ENCODE measurements around the gene SIGLEC5.
"Not testable (repeated sequence)": the region's sequence is repeated elsewhere in the genome, so short reads cannot be mapped to it uniquely, and the experiment has no call there.

Gene SIGLEC5

GRCh38 chr19:51630315-51630714 lies at the start of gene SIGLEC5:
TSS of gene SIGLEC5 (minus strand) at chr19:51630401. CDS start at chr19:51630335, 66 bp downstream.
- DNase-seq, result not testable (repeated sequence)

GRCh38 chr19:51676566-51677083 lies 46.4 kb upstream of the SIGLEC5 start:
- DNase-seq, result peak; percentile 27

GRCh38 chr19:51675911-51676565 lies 45.8 kb upstream of the SIGLEC5 start:
- DNase-seq, result not testable (repeated sequence)

GRCh38 chr19:51668216-51668615 lies 38.0 kb upstream of the SIGLEC5 start:
- no peak for DNase-seq

- no peak for DNase-seq
Observed at GRCh38 chr19:51664997-51665396, 34.8 kb upstream of the SIGLEC5 start.

GRCh38 chr19:51664131-51664530 lies 33.9 kb upstream of the SIGLEC5 start:
- DNase-seq, result no peak

- DNase-seq, result no peak
Observed at GRCh38 chr19:51663650-51664049, 33.4 kb upstream of the SIGLEC5 start.

- DNase-seq, result peak; percentile 83
Observed at GRCh38 chr19:51660975-51661600, 30.9 kb upstream of the SIGLEC5 start.

GRCh38 chr19:51654783-51655182 lies 24.6 kb upstream of the SIGLEC5 start:
- no peak for DNase-seq

- no peak for DNase-seq
Observed at GRCh38 chr19:51653162-51653561, 23.0 kb upstream of the SIGLEC5 start.

- no peak for DNase-seq
Observed at GRCh38 chr19:51652266-51652665, 22.1 kb upstream of the SIGLEC5 start.

GRCh38 chr19:51651216-51651846 lies 21.1 kb upstream of the SIGLEC5 start:
- DNase-seq, result no peak

- no peak for DNase-seq
Observed at GRCh38 chr19:51647318-51647717, 17.1 kb upstream of the SIGLEC5 start.

- not testable (repeated sequence) for DNase-seq
Observed at GRCh38 chr19:51646730-51647129, 16.5 kb upstream of the SIGLEC5 start, which contains the start of gene SIGLEC14. TSS of gene SIGLEC14 (minus strand) at chr19:51646825. CDS start at chr19:51646759, 66 bp downstream.

GRCh38 chr19:51644636-51645271 lies 14.6 kb upstream of the SIGLEC5 start:
- DNase-seq, result no peak

GRCh38 chr19:51641648-51642047 lies 11.4 kb upstream of the SIGLEC5 start:
- DNase-seq, result no peak

- no peak for DNase-seq
Observed at GRCh38 chr19:51640386-51640785, 10.2 kb upstream of the SIGLEC5 start.

- no peak for DNase-seq
Observed at GRCh38 chr19:51639916-51640315, 9.7 kb upstream of the SIGLEC5 start.

- DNase-seq, result no peak
Observed at GRCh38 chr19:51637362-51637978, 7.3 kb upstream of the SIGLEC5 start.

- DNase-seq, result no peak
Observed at GRCh38 chr19:51632126-51632525, 1.9 kb upstream of the SIGLEC5 start.

- no peak for DNase-seq
Observed at GRCh38 chr19:51628153-51628939, 1.9 kb downstream of the SIGLEC5 start.
